Measurements from ENCODE around the gene SPATA31D4.

- no peak for TF ChIP-seq POLR2A (IDR thresholded peaks at IDR 0.05; ENCODE audit: low read depth, low read length)
- no peak for TF ChIP-seq POLR2AphosphoS5 (IDR thresholded peaks at IDR 0.05; ENCODE audit: low read depth, low read length)
Measured at GRCh38 chr9:81968026-81968425, 39.8 kb downstream of the SPATA31D4 start.

Measured in GM12892 (cell line).